ENCODE measurements around the gene RSBN1L.

GRCh38 chr7:77665161-77665560 is 31.1 kb upstream of the RSBN1L start:
- no peak for TF ChIP-seq EP300 (IDR thresholded peaks at IDR 0.05; ENCODE audit: low read depth)
- TF ChIP-seq POLR2A (IDR thresholded peaks at IDR 0.05) = no peak

All from transverse colon (tissue), 1 donor.